Psoas muscle (tissue), 8 donors: ENCODE results near the gene EHMT1. TPM values are rescaled to one million over a fixed set of nuclear protein-coding genes. Genes with fewer than 3 reads are reported as not detected.

Source experiments
- ATAC-seq, 4 donors: fragments of 200-7000 bp; cut with Tn5 transposase; one replicate each; pipeline ENCODE4 v1.9.1; 2020; ENCODE audit warnings: moderate library complexity in 3 of 4, mild to moderate bottlenecking in 2 of 4
- DNase-seq, 2 donors: peaks; one replicate each; pipeline ENCODE4 v3.0.0-alpha.2; 2020
- H3K27ac ChIP-seq: fragments of 200-600 bp; one replicate; pipeline ENCODE4 v1.8.0; 2022
- H3K27me3 ChIP-seq, 3 donors: fragments of 200-600 bp in 1 of 3; one replicate each; pipeline versions ENCODE4 v1.6.1 to v1.8.0; 2013 to 2022; ENCODE audit warnings: low read length in 2 of 3, mild to moderate bottlenecking in 2 of 3, moderate library complexity in 1 of 3; ENCODE audit not compliant: insufficient read depth in 3 of 3
- H3K36me3 ChIP-seq, 2 donors: fragments of 200-600 bp in 1 of 2; one replicate each; pipeline versions ENCODE4 v1.6.1 to v1.8.0; 2013 to 2022; ENCODE audit warnings: low read depth in 1 of 2, mild to moderate bottlenecking in 1 of 2, moderate library complexity in 1 of 2; ENCODE audit not compliant: insufficient read depth in 1 of 2
- H3K4me1 ChIP-seq: fragments of 200-600 bp; one replicate; pipeline ENCODE4 v1.8.0; 2022
- H3K4me3 ChIP-seq: fragments of 200-600 bp; one replicate; pipeline ENCODE4 v1.8.0; 2022; ENCODE audit warnings: mild to moderate bottlenecking
- H3K9me3 ChIP-seq: fragments of 200-600 bp; one replicate; pipeline ENCODE4 v1.8.0; 2022
- WGBS, 3 donors: extraction: QIAGEN DNeasy Blood & Tissue Kit; methylation state at CpG; one replicate each; pipeline versions ENCODE4 v1.1.6 to v1.1.7; 2013; 5-methylcytosine and 5-hydroxymethylcytosine counted together
- intact Hi-C, 2 donors: fragments of 100-400 bp; cut with DNase I; formaldehyde crosslinking; loops; one replicate each; pipeline versions ENCODE4 v1.11.0 to v1.14.2; 2022
- polyA plus RNA-seq, 3 donors: library from polyadenylated mRNA; stranded (reverse); fragments of 200-250 nt; gene quantifications; one replicate each; pipeline ENCODE4 v1.2.3, GENCODE V29; 2013
- total RNA-seq, 4 donors: library from RNA; stranded (reverse); fragmentation: NEBNext Ultra II Directional in 2 of 4; extraction: Animal tissue kit (Norgen Biotek cat#: 25700) in 2 of 4; gene quantifications; one replicate each; pipeline versions ENCODE4 v1.2.1 to v1.2.4, GENCODE V29; 2021 to 2023
- TF ChIP-seq, protein P1 (sequence below): fragments of 200-600 bp; IDR thresholded peaks from one replicate; pipeline ENCODE4 v1.8.0; 2022; ENCODE audit warnings: antibody characterized with exemption
- donor health status: healthy with polysubstance abuse.
- donor health status: DM: no; HTN: no; CAD: no; lungs with moderate emphysema.
- donor health status: Bipolar disorder and iron deficiency.
- donor health status: healthy.
- donor health status: DM: yes; HTN: yes; CAD: no.
- donor health status: DM: no; HTN: no; CAD: no.
- donor health status: DM: no; HTN: no; CAD: no.
- donor health status: DM: yes; HTN: yes; CAD: no.

The EHMT1 gene
- total and polyA plus RNA-seq, 7 donors: 29.0 to 49.6 (median 31.2) TPM

DNA sequence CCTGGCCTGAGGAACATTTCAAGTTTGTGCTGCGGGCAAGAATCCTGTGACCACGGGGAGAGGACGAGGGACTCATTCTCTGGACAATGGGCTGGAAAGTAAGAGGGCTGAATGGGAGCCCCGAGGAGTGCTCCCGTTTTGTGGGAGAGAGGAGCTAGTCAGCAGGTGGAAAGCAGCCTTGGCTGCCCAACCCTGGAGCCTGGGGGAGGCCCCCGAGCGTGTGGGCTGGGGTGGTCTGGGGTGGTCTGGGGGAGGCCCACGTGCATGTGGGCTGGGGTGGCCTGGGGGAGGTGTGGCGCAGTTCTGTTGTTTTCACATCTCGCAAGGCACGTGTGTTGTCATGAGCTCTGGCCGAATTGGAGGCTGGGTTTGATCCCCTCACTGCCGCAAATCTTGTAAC lies 27.5 kb downstream of the EHMT1 start:
- ATAC-seq (no peak), DNase-seq (no peak)
- Histone ChIP-seq H3K36me3 (peaks cover 2 to 19% of the 10 kb centered on the region in 2 donors), H3K4me1 (no peaks in the 10 kb centered on the region), H3K4me3 (no peak overlapping the region), H3K27me3 (no peaks in the 10 kb centered on the region), H3K27ac (no peak overlapping the region), H3K9me3 (no peaks in the 10 kb centered on the region)
- TF ChIP-seq, protein P1, sequence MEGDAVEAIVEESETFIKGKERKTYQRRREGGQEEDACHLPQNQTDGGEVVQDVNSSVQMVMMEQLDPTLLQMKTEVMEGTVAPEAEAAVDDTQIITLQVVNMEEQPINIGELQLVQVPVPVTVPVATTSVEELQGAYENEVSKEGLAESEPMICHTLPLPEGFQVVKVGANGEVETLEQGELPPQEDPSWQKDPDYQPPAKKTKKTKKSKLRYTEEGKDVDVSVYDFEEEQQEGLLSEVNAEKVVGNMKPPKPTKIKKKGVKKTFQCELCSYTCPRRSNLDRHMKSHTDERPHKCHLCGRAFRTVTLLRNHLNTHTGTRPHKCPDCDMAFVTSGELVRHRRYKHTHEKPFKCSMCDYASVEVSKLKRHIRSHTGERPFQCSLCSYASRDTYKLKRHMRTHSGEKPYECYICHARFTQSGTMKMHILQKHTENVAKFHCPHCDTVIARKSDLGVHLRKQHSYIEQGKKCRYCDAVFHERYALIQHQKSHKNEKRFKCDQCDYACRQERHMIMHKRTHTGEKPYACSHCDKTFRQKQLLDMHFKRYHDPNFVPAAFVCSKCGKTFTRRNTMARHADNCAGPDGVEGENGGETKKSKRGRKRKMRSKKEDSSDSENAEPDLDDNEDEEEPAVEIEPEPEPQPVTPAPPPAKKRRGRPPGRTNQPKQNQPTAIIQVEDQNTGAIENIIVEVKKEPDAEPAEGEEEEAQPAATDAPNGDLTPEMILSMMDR: no peak
- intact Hi-C loops: no loop called here
- WGBS, 3 donors: 89 to 93% (median 91%) methylated on average over 11 to 13 of the region's 13 CpGs

DNA sequence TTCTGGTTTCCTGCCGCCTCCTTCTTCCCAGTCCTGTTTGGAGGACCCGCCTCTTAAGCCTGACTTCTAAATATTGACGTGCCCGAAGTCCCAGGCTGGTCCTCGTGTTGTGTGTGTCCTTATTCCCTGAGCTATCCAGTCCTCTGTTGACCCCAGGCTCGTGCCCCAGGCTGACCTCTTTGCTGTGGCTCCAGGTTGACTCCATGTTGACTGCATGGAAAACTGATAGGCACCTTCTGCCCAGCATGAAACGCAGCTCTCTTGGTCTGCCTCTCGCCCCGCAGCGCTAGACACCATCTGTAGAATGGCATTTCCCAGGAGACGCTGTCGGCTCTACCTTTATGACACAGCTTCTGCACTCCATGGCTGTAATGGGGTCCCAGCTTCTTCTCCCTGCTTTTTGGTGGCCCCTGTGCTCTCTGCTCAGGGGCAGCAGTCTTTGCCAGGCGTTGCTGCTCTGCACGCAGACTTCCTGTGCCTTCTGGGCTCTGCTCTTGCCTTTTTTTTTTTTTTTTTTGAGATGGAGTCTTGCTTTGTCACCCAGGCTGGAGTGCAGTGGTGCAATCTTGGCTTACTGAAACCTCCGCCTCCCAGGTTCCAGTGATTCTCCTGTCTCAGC lies 28.4 kb downstream of the EHMT1 start:
- Histone ChIP-seq H3K9me3 (no peaks in the 10 kb centered on the region), H3K36me3 (peaks cover under 1 to 22% of the 10 kb centered on the region in 2 donors), H3K4me1 (no peaks in the 10 kb centered on the region), H3K27ac (no peak overlapping the region), H3K27me3 (no peaks in the 10 kb centered on the region), H3K4me3 (no peak overlapping the region)
- TF ChIP-seq, protein P1: no peak
- ATAC-seq (no peak), DNase-seq (no peak)
- intact Hi-C loops: no loop called here
- 76 to 86% (median 82%) methylated on average over 15 of the region's 15 CpGs for WGBS, 3 donors

DNA sequence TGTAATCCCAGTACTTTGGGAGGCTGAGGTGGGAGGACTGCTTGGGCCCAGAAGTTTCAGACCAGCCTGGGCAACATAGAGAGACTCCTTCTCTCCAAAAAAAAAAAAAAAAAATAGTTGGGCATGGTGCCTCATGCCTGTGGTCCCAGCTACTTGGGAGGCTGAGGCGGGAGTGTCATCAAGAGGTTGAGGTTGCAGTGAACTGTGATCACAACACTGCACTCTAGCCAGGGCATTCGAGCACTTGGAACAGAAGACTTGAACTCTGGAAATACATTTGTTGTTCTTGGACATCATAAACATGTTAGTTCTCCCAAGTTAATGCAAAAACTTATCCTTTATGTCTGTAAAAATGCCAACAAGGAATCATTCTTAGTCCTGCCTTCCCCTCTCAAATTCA lies 29.6 kb downstream of the EHMT1 start:
- intact Hi-C loops: no loop called here

DNA sequence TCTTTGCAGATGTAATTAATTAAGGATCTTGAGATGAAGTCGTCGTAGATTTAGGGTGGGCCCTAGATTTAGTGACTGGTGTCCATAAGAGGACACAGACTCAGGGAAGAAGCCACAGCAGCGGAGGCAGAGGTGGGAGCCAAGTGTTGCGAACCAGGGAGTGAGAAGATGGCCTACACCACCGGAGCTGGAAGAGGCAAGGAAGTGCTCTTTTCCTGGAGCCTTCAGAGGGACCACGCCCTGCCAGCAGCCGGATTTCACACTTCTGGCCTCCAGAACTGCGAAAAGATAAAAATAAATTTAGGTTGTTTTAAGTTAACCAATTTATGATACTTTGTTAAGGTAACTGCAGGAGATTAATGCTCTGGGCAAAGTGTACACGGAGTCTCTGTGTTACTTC lies 30.7 kb downstream of the EHMT1 start:
- ATAC-seq: no peak
- 83% methylated on average over 9 of the region's 9 CpGs for WGBS, 3 donors
- peaks cover 0 to 34% of the 10 kb centered on the region in 2 donors for H3K36me3 ChIP-seq
- H3K27me3 ChIP-seq: no peaks in the 10 kb centered on the region
- no peak overlapping the region for H3K27ac ChIP-seq
- no peak for DNase-seq
- H3K4me1 ChIP-seq: no peaks in the 10 kb centered on the region
- no peak overlapping the region for H3K4me3 ChIP-seq
- TF ChIP-seq, protein P1: no peak
- intact Hi-C loops: no loop called here
- H3K9me3 ChIP-seq: no peaks in the 10 kb centered on the region

More for the DNA sequence above, 29.6 kb downstream of the EHMT1 start:
- ATAC-seq: no peak
- Histone ChIP-seq H3K9me3 (no peaks in the 10 kb centered on the region), H3K36me3 (peaks cover 0 to 28% of the 10 kb centered on the region in 2 donors), H3K4me3 (no peak overlapping the region), H3K4me1 (no peaks in the 10 kb centered on the region), H3K27ac (no peak overlapping the region), H3K27me3 (no peaks in the 10 kb centered on the region)
- WGBS, 3 donors: 70 to 79% (median 77%) methylated on average over 2 of the region's 2 CpGs
- no peak for DNase-seq
- TF ChIP-seq, protein P1: no peak

DNA sequence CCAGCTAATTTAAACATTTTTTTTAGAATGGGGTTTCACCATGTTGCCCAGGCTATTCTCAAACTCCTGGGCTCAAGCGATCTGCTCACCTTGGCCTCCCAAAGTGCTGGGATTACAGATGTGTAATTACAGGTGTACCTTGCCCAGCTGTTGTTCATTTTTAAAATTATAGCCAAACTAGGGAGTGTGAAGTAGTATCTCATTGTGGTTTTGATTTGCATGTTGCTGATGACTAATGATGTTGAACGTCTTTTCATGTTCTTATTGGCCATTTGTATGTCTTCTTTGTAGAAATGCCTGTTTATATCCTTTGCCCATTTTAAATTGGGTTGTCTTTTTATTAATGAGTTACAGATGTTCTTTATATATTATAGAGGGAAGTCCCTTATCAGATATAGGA lies 31.5 kb downstream of the EHMT1 start:
- Histone ChIP-seq H3K36me3 (peaks cover 0 to 41% of the 10 kb centered on the region in 2 donors), H3K27me3 (no peaks in the 10 kb centered on the region), H3K9me3 (no peaks in the 10 kb centered on the region), H3K27ac (no peak overlapping the region), H3K4me1 (no peaks in the 10 kb centered on the region), H3K4me3 (no peak overlapping the region)
- ATAC-seq (no peak), DNase-seq (no peak)
- intact Hi-C loops: no loop called here
- 94 to 98% (median 96%) methylated on average over 2 of the region's 2 CpGs for WGBS, 3 donors
- TF ChIP-seq, protein P1: no peak
